ENCODE results near the gene GPR171. TPM values are rescaled to one million over a fixed set of nuclear protein-coding genes. Genes with fewer than 3 reads are reported as not detected.
"Not testable (repeated sequence)": the region's sequence is repeated elsewhere in the genome, so short reads cannot be mapped to it uniquely, and the experiment has no call there.

Gene GPR171
- total RNA-seq, 4 donors from 2014 or later = 0.56 TPM; not detected in 3

DNA sequence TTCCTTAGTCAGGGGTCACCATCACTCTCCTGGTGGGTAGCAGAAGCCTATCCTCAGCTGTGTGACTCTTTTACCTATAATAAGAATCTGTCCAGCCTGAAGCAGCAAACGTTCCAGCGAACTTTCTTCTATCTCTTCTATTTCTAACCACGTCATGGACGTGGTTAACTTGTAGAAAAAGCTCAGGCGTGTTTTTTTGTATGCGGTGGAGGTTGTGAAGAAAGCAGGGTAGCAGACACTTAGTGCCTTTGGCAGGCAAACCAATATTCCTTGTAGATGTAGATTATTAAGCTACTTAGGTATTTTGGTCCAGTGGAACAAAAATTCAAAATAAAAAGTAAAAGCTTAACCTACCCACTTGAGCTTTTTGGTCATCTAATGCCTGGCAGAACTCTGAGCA, 31.8 kb upstream of the GPR171 start:
- H3K4me3 ChIP-seq = no peak overlapping the region
- no peak for ATAC-seq
- H3K4me1 ChIP-seq = no peaks in the 10 kb centered on the region
- no peaks in the 10 kb centered on the region for H3K9me3 ChIP-seq
- in situ Hi-C loops (cut with MboI; ENCODE audit: low sequenced_read_pairs in 4 of 4) = no loop called here
- TF ChIP-seq POLR2A (IDR thresholded peaks at IDR 0.05) = no peak
- TF ChIP-seq, protein P1, sequence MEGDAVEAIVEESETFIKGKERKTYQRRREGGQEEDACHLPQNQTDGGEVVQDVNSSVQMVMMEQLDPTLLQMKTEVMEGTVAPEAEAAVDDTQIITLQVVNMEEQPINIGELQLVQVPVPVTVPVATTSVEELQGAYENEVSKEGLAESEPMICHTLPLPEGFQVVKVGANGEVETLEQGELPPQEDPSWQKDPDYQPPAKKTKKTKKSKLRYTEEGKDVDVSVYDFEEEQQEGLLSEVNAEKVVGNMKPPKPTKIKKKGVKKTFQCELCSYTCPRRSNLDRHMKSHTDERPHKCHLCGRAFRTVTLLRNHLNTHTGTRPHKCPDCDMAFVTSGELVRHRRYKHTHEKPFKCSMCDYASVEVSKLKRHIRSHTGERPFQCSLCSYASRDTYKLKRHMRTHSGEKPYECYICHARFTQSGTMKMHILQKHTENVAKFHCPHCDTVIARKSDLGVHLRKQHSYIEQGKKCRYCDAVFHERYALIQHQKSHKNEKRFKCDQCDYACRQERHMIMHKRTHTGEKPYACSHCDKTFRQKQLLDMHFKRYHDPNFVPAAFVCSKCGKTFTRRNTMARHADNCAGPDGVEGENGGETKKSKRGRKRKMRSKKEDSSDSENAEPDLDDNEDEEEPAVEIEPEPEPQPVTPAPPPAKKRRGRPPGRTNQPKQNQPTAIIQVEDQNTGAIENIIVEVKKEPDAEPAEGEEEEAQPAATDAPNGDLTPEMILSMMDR (IDR thresholded peaks at IDR 0.05 in 4 of 5, conservative IDR thresholded peaks at IDR 0.05 in 1 of 5) = no peak
- intact Hi-C loops (cut with DNase I; ENCODE audit: low total_unique reads) = no loop called here
- DNase-seq = no peak
- H3K36me3 ChIP-seq = no peaks in the 10 kb centered on the region
- no peaks in the 10 kb centered on the region for H3K27me3 ChIP-seq
- no peak overlapping the region for H3K27ac ChIP-seq

DNA sequence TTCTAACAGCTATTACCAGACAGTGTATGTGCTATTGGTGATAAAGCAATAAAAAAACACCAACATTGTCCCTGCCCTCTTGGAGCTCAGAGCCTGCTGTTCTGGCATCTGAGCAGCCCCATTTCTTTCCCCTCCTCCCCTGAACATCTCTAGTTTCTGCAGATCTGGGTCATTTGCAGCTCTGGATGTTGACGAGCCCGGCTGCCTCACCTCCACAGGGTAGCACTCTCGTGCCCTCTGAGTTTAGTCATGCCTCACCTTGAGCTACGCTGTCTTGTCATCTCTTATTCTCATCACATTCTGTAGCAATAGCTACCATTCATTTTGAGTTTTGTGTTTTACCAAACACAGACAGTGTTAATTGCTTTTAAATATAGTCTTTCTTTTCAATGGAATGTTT, 30.0 kb upstream of the GPR171 start:
- Histone ChIP-seq H3K36me3 (no peaks in the 10 kb centered on the region), H3K4me3 (no peak overlapping the region), H3K9me3 (no peaks in the 10 kb centered on the region), H3K27me3 (no peaks in the 10 kb centered on the region), H3K27ac (no peak overlapping the region), H3K4me1 (no peaks in the 10 kb centered on the region)
- DNase-seq (no peak), ATAC-seq (no peak)
- intact Hi-C loops (cut with DNase I; ENCODE audit: low total_unique reads) (no loop called here), in situ Hi-C loops (cut with MboI; ENCODE audit: low sequenced_read_pairs in 4 of 4) (no loop called here)
- TF ChIP-seq, protein P1 (IDR thresholded peaks at IDR 0.05 in 4 of 5, conservative IDR thresholded peaks at IDR 0.05 in 1 of 5) = no peak
- no peak for TF ChIP-seq POLR2A (IDR thresholded peaks at IDR 0.05)

DNA sequence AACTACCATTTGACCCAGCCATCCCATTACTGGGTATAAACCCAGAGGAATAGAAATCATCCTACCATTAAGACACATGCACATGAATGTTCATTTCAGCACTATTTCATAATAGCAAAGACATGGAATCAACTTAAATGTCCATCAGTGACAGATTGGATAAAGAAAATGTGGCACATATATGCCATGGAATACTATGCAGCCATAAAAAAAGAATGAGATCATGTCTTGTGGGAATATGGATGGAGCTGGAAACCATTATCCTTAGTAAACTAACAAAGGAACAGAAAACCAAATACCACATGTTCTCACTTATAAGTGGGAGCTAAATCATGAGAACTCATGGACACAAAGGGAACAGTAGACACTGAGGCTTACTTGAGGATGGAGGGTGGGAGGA, 29.4 kb upstream of the GPR171 start:
- H3K27ac ChIP-seq; intact Hi-C loops (cut with DNase I; ENCODE audit: low total_unique reads); DNase-seq; H3K27me3 ChIP-seq; H3K9me3 ChIP-seq; ATAC-seq; in situ Hi-C loops (cut with MboI; ENCODE audit: low sequenced_read_pairs in 4 of 4); H3K4me1 ChIP-seq; H3K36me3 ChIP-seq; H3K4me3 ChIP-seq: not testable (repeated sequence)

DNA sequence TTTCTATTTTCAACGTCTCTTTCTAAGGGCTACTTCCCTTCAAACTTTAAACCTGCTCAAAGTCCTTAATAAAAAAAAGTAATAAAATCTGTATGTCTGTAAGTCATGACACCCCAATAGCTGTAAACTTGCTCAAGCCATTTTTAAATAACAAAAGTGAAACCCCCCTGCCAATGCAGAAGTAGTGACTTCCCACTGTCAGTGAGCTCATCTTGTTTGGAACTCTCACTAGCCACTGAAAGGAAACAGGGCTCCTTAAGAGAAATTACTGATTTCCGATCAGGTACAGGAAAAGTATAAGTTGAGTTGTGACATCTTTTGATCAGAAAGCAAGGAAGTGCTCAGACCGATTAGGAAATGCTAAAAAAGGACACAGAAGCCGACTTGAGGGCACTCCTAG, 27.6 kb upstream of the GPR171 start:
- no peaks in the 10 kb centered on the region for H3K9me3 ChIP-seq
- intact Hi-C loops (cut with DNase I; ENCODE audit: low total_unique reads) = no loop called here
- DNase-seq (no peak), ATAC-seq (no peak)
- TF ChIP-seq POLR2A (IDR thresholded peaks at IDR 0.05) = no peak
- TF ChIP-seq, protein P1 (IDR thresholded peaks at IDR 0.05 in 4 of 5, conservative IDR thresholded peaks at IDR 0.05 in 1 of 5) = no peak
- peaks cover 10 to 19% of the 10 kb centered on the region in 2 donors for H3K4me1 ChIP-seq
- no peak overlapping the region for H3K4me3 ChIP-seq
- in situ Hi-C loops (cut with MboI; ENCODE audit: low sequenced_read_pairs in 4 of 4) = no loop called here
- peak overlapping the region in 3 of 4 donors; percentile 28 to 35 (median 33) for H3K27ac ChIP-seq
- no peaks in the 10 kb centered on the region for H3K27me3 ChIP-seq
- no peaks in the 10 kb centered on the region for H3K36me3 ChIP-seq

DNA sequence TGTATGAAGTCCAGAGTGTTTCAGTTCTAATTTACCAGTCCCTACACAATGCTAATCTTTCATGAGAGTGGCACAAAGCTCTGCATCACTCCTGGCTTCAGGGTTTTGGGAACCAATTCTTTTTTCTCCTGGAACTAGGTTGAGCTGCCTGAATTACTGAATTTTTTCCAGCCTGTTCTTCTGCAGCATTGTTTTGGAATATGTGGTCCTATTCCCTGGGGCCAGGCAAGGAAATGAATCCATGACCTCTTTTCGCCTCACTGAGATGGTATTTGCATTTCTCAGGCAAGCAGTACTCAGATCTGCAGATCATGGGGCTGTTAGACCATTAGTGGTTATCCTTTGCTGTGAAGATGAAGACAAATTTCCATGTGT, 25.6 kb upstream of the GPR171 start:
- Histone ChIP-seq H3K4me1 (peaks cover 10 to 20% of the 10 kb centered on the region in 2 donors), H3K27me3 (no peaks in the 10 kb centered on the region), H3K4me3 (no peak overlapping the region), H3K27ac (peak overlapping the region; percentile 21 to 78 (median 46)), H3K36me3 (no peaks in the 10 kb centered on the region), H3K9me3 (no peaks in the 10 kb centered on the region)
- TF ChIP-seq POLR2A (IDR thresholded peaks at IDR 0.05) = no peak
- TF ChIP-seq, protein P1 (IDR thresholded peaks at IDR 0.05 in 4 of 5, conservative IDR thresholded peaks at IDR 0.05 in 1 of 5) = no peak
- ATAC-seq (no peak), DNase-seq (no peak)
- intact Hi-C loops (cut with DNase I; ENCODE audit: low total_unique reads) (loop anchor here (10.0 kb wide), 1 partner anchor 606 kb away; no protein-coding TSS in a partner anchor), in situ Hi-C loops (cut with MboI; ENCODE audit: low sequenced_read_pairs in 4 of 4) (loop anchor here in 2 of 4 donors (5.0 to 10.0 kb wide), 4 partner anchors 49 to 61 kb away; partner anchors contain the start of gene P2RY14 (in 1 of the 2))

All from gastrocnemius medialis (tissue), 4 donors.